Adrenal gland (tissue), 5 donors: ENCODE results near the gene TM7SF2.

Source experiments
- POLR2A ChIP-seq, 2 donors: fragments of 450-650 bp; IDR thresholded peaks; one replicate each; pipeline ENCODE4 v1.6.1; 2017; ENCODE audit warnings: antibody characterized with exemption in 2 of 2, mild to moderate bottlenecking in 2 of 2, moderate library complexity in 1 of 2
- TF ChIP-seq, protein P1 (sequence below), 6 experiments: fragments of 450-650 bp in 4 of 6; fragments of 200-600 bp in 2 of 6; sonication (generic) in 1 of 6; IDR thresholded peaks; 1 replicate in 5 of 6; 2 replicates in 1 of 6; pipeline versions ENCODE4 v1.5.1 to v1.8.0; 2016 to 2021; ENCODE audit warnings: antibody characterized with exemption in 6 of 6, mild to moderate bottlenecking in 2 of 6, moderate library complexity in 1 of 6
- donor health status: DM: no; HTN: no; CAD: no.

- TF ChIP-seq, protein P1, sequence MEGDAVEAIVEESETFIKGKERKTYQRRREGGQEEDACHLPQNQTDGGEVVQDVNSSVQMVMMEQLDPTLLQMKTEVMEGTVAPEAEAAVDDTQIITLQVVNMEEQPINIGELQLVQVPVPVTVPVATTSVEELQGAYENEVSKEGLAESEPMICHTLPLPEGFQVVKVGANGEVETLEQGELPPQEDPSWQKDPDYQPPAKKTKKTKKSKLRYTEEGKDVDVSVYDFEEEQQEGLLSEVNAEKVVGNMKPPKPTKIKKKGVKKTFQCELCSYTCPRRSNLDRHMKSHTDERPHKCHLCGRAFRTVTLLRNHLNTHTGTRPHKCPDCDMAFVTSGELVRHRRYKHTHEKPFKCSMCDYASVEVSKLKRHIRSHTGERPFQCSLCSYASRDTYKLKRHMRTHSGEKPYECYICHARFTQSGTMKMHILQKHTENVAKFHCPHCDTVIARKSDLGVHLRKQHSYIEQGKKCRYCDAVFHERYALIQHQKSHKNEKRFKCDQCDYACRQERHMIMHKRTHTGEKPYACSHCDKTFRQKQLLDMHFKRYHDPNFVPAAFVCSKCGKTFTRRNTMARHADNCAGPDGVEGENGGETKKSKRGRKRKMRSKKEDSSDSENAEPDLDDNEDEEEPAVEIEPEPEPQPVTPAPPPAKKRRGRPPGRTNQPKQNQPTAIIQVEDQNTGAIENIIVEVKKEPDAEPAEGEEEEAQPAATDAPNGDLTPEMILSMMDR (IDR thresholded peaks at IDR 0.05), result no peak
- TF ChIP-seq POLR2A (IDR thresholded peaks at IDR 0.05), result no peak
Measured at GRCh38 chr11:65108469-65109123, 3.1 kb upstream of the TM7SF2 start.
